SK-N-SH treated with all-trans-retinoic acid at 6 μM for 48 hours (cell line): ENCODE measurements around the gene DND1.
"Not testable (repeated sequence)": the region's sequence is repeated elsewhere in the genome, so short reads cannot be mapped to it uniquely, and the experiment has no call there.

Experiments
- ATAC-seq: fragments of 200-7000 bp; cut with Tn5 transposase; 3 replicates; pipeline ENCODE4 v1.9.1; 2020; ENCODE audit warnings: mild to moderate bottlenecking, moderate library complexity
- ARNTL ChIP-seq: fragments of 450-650 bp; formaldehyde crosslinking; IDR thresholded peaks from 2 replicates; pipeline ENCODE4 v1.5.0; 2020; ENCODE audit warnings: low read depth, mild to moderate bottlenecking, moderate library complexity, borderline replicate concordance
- BACH2 ChIP-seq: fragments of 250-450 bp; sonication (Bioruptor Pico); IDR thresholded peaks from 2 replicates; pipeline ENCODE4 v1.9.0; 2021; ENCODE audit warnings: mild to moderate bottlenecking, borderline replicate concordance
- CREB5 ChIP-seq: fragments of 250-450 bp; sonication (Bioruptor Pico); IDR thresholded peaks from 2 replicates; pipeline ENCODE4 v1.5.1; 2020; ENCODE audit warnings: low read depth, mild to moderate bottlenecking, moderate library complexity
- CSDC2 ChIP-seq: fragments of 250-450 bp; sonication (Bioruptor Pico); IDR thresholded peaks from 2 replicates; pipeline ENCODE4 v1.5.0; 2020; ENCODE audit warnings: mild to moderate bottlenecking, moderate library complexity
- CSRNP3 ChIP-seq: fragments of 250-450 bp; sonication (Bioruptor Pico); IDR thresholded peaks from 2 replicates; pipeline ENCODE4 v1.5.1; 2021; ENCODE audit warnings: mild to moderate bottlenecking, moderate library complexity
- ESRRG ChIP-seq: fragments of 250-450 bp; sonication (Bioruptor Pico); IDR thresholded peaks from 2 replicates; pipeline ENCODE4 v1.6.1; 2021; ENCODE audit warnings: mild to moderate bottlenecking
- GLIS3 ChIP-seq: fragments of 250-450 bp; sonication (Bioruptor Pico); IDR thresholded peaks from 2 replicates; pipeline ENCODE4 v1.5.0; 2020; ENCODE audit warnings: mild to moderate bottlenecking, moderate library complexity
- ISL1 ChIP-seq: fragments of 250-450 bp; sonication (Bioruptor Pico); IDR thresholded peaks from 2 replicates; pipeline ENCODE4 v2.1.2; 2022; ENCODE audit warnings: mild to moderate bottlenecking, moderate library complexity
- OSR1 ChIP-seq: fragments of 250-450 bp; sonication (Bioruptor Pico); IDR thresholded peaks from 2 replicates; pipeline ENCODE4 v1.8.0; 2022; ENCODE audit warnings: moderate library complexity, mild to moderate bottlenecking, inconsistent platforms
- PATZ1 ChIP-seq: fragments of 250-450 bp; sonication (Bioruptor Pico); IDR thresholded peaks from 2 replicates; pipeline ENCODE4 v1.8.0; 2020; ENCODE audit warnings: mild to moderate bottlenecking, moderate library complexity, borderline replicate concordance
- POU6F1 ChIP-seq: fragments of 250-450 bp; sonication (Bioruptor Pico); IDR thresholded peaks from 2 replicates; pipeline ENCODE4 v1.8.0; 2021; ENCODE audit warnings: low read depth, mild to moderate bottlenecking, moderate library complexity, borderline replicate concordance
- PPARA ChIP-seq: fragments of 250-450 bp; sonication (Bioruptor Pico); IDR thresholded peaks from 2 replicates; pipeline ENCODE4 v1.5.0; 2020; ENCODE audit warnings: mild to moderate bottlenecking, borderline replicate concordance
- RARB ChIP-seq: fragments of 250-450 bp; sonication (Bioruptor Pico); IDR thresholded peaks from 2 replicates; pipeline ENCODE4 v1.8.0; 2021; ENCODE audit warnings: mild to moderate bottlenecking, moderate library complexity
- SNAI2 ChIP-seq: fragments of 250-450 bp; sonication (Bioruptor Pico); IDR thresholded peaks from 2 replicates; pipeline ENCODE4 v1.5.0; 2020; ENCODE audit warnings: mild to moderate bottlenecking, moderate library complexity
- TCF4 ChIP-seq: fragments of 250-450 bp; sonication (Bioruptor Pico); IDR thresholded peaks from 2 replicates; pipeline ENCODE4 v1.8.0; 2021; ENCODE audit warnings: mild to moderate bottlenecking, moderate library complexity, borderline replicate concordance
- TOX ChIP-seq: fragments of 250-450 bp; sonication (Bioruptor Pico); IDR thresholded peaks from 2 replicates; pipeline ENCODE4 v1.8.0; 2021; ENCODE audit warnings: mild to moderate bottlenecking, moderate library complexity, borderline replicate concordance
- TSHZ2 ChIP-seq: fragments of 250-450 bp; sonication (Bioruptor Pico); IDR thresholded peaks from 2 replicates; pipeline ENCODE4 v1.5.0; 2020; ENCODE audit warnings: mild to moderate bottlenecking, moderate library complexity
- ZC3H10 ChIP-seq: fragments of 250-450 bp; sonication (Bioruptor Pico); IDR thresholded peaks from 2 replicates; pipeline ENCODE4 v1.5.1; 2021; ENCODE audit warnings: mild to moderate bottlenecking, moderate library complexity
- ZFP3 ChIP-seq: fragments of 250-450 bp; sonication (Bioruptor Pico); IDR thresholded peaks from 2 replicates; pipeline ENCODE4 v1.5.0; 2020; ENCODE audit warnings: mild to moderate bottlenecking, moderate library complexity
- ZFP30 ChIP-seq: fragments of 450-650 bp; formaldehyde crosslinking; IDR thresholded peaks from 2 replicates; pipeline ENCODE4 v1.5.0; 2022; ENCODE audit warnings: mild to moderate bottlenecking, moderate library complexity
- ZNF565 ChIP-seq: fragments of 450-650 bp; formaldehyde crosslinking; conservative IDR thresholded peaks from 2 replicates; pipeline ENCODE4 v1.5.0; 2020; ENCODE audit warnings: low read depth, mild to moderate bottlenecking, moderate library complexity
- ZNF70 ChIP-seq: fragments of 450-650 bp; formaldehyde crosslinking; IDR thresholded peaks from 2 replicates; pipeline ENCODE4 v1.5.0; 2020; ENCODE audit warnings: mild to moderate bottlenecking, moderate library complexity

DND1 gene

GRCh38 chr5:140718266-140718592 lies 44.9 kb upstream of the DND1 start (continued):
- TF ChIP-seq CREB5 (CRISPR knock-in tag) = no peak
- TF ChIP-seq TOX (CRISPR knock-in tag) = no peak
- TF ChIP-seq CSDC2 (CRISPR knock-in tag) = no peak
- TF ChIP-seq ZC3H10 = no peak
- no peak for TF ChIP-seq ZNF70 (CRISPR knock-in tag)
- no peak for TF ChIP-seq BACH2 (CRISPR knock-in tag)
- TF ChIP-seq, all 23 proteins: peak for 0

GRCh38 chr5:140716238-140716637 lies 42.9 kb upstream of the DND1 start:
- ATAC-seq = not testable (repeated sequence)

- TF ChIP-seq GLIS3 (CRISPR knock-in tag) (no peak), ISL1 (no peak), CREB5 (CRISPR knock-in tag) (no peak), CSDC2 (CRISPR knock-in tag) (no peak), ZC3H10 (no peak), ZFP30 (no peak), CSRNP3 (CRISPR knock-in tag) (no peak), POU6F1 (CRISPR knock-in tag) (no peak), TCF4 (CRISPR knock-in tag) (no peak), ZNF70 (CRISPR knock-in tag) (no peak), PATZ1 (CRISPR knock-in tag) (no peak), ESRRG (CRISPR knock-in tag) (no peak), BACH2 (CRISPR knock-in tag) (no peak), RARB (CRISPR knock-in tag) (no peak), PPARA (CRISPR knock-in tag) (no peak), ZNF565 (CRISPR knock-in tag) (no peak), SNAI2 (no peak), ARNTL (no peak), ZFP3 (CRISPR knock-in tag) (no peak)
- ATAC-seq = no peak
Observed at GRCh38 chr5:140713562-140714094, 40.3 kb upstream of the DND1 start.

GRCh38 chr5:140711794-140712193 lies 38.4 kb upstream of the DND1 start:
- no peak for ATAC-seq
- no peak for TF ChIP-seq PATZ1 (CRISPR knock-in tag)
- no peak for TF ChIP-seq TSHZ2
- no peak for TF ChIP-seq TCF4 (CRISPR knock-in tag)
- no peak for TF ChIP-seq RARB (CRISPR knock-in tag)
- TF ChIP-seq OSR1 = no peak
- no peak for TF ChIP-seq ZNF565 (CRISPR knock-in tag)
- TF ChIP-seq POU6F1 (CRISPR knock-in tag) = no peak
